HEK293 (cell line): ENCODE results near the gene UGGT1.

Source experiments
- CTCF ChIA-PET: fragments of 350-600 bp; formaldehyde crosslinking; extraction: SDS; loops from one replicate; lab custom pipeline; 2021; ENCODE audit warnings: antibody characterized with exemption; lab: Yijun Ruan, JAX
- POLR2A ChIA-PET: fragments of 300-600 bp; formaldehyde crosslinking; extraction: SDS; loops from one replicate; lab custom pipeline; 2020; ENCODE audit warnings: antibody characterized with exemption, inconsistent platforms; lab: Yijun Ruan, JAX
- H3K27ac ChIP-seq: fragments of 200-500 bp; sonication (Bioruptor generic); 2 replicates; pipeline ENCODE4 v1.5.1; 2014; ENCODE audit warnings: low read depth, low read length, control low read depth, inconsistent platforms; ENCODE audit errors: extremely low read depth
- H3K36me3 ChIP-seq, 2 experiments: fragments of 200-500 bp in 1 of 2; sonication (Bioruptor generic) in 1 of 2; 1 replicate in 1 of 2; 2 replicates in 1 of 2; pipeline ENCODE4 v1.5.1; 2014 to 2017; ENCODE audit warnings: inconsistent platforms in 2 of 2, low read length in 2 of 2; ENCODE audit not compliant: control insufficient read depth in 2 of 2, insufficient read depth in 1 of 2
- H3K4me1 ChIP-seq: fragments of 200-500 bp; sonication (Bioruptor generic); 2 replicates; pipeline ENCODE4 v1.5.1; 2014; ENCODE audit warnings: mild to moderate bottlenecking, low read length, inconsistent platforms; ENCODE audit not compliant: control insufficient read depth, insufficient read depth
- H3K4me3 ChIP-seq: 2 replicates; pipeline ENCODE4 v1.5.1; 2011; ENCODE audit warnings: low read depth, mild to moderate bottlenecking, control low read depth, low read length, moderate library complexity
- H3K9me3 ChIP-seq: fragments of 200-500 bp; sonication (Bioruptor generic); 2 replicates; pipeline ENCODE4 v1.5.1; 2014; ENCODE audit warnings: low read depth, low read length, inconsistent platforms; ENCODE audit not compliant: control insufficient read depth, insufficient read depth
- KLF16 ChIP-seq: fragments of 450-650 bp; formaldehyde crosslinking; IDR thresholded peaks from 2 replicates; pipeline ENCODE4 v1.5.1; 2017; ENCODE audit warnings: missing biosample characterization, missing genetic modification characterization
- KLF7 ChIP-seq: fragments of 450-650 bp; formaldehyde crosslinking; IDR thresholded peaks from 2 replicates; pipeline ENCODE4 v1.5.1; 2016; ENCODE audit warnings: missing biosample characterization, missing genetic modification characterization, borderline replicate concordance
- KLF8 ChIP-seq: fragments of 450-650 bp; formaldehyde crosslinking; IDR thresholded peaks from 2 replicates; pipeline ENCODE4 v1.5.1; 2016; ENCODE audit warnings: missing biosample characterization, missing genetic modification characterization
- SCRT2 ChIP-seq: fragments of 450-650 bp; formaldehyde crosslinking; IDR thresholded peaks from 2 replicates; pipeline ENCODE4 v1.5.1; 2016; ENCODE audit warnings: missing biosample characterization, missing genetic modification characterization
- ZBTB7A ChIP-seq: fragments of 450-650 bp; formaldehyde crosslinking; IDR thresholded peaks from 2 replicates; pipeline ENCODE4 v1.5.1; 2016; ENCODE audit warnings: low read depth, missing biosample characterization, missing genetic modification characterization
- ZEB2 ChIP-seq: fragments of 450-650 bp; formaldehyde crosslinking; IDR thresholded peaks from 2 replicates; pipeline ENCODE4 v1.5.1; 2016; ENCODE audit warnings: missing biosample characterization, missing genetic modification characterization
- ZFP41 ChIP-seq: fragments of 450-650 bp; formaldehyde crosslinking; IDR thresholded peaks from 2 replicates; pipeline ENCODE4 v1.5.1; 2016; ENCODE audit warnings: missing biosample characterization, missing genetic modification characterization, borderline replicate concordance
- ZNF248 ChIP-seq: fragments of 450-650 bp; formaldehyde crosslinking; IDR thresholded peaks from 2 replicates; pipeline ENCODE4 v1.5.1; 2017; ENCODE audit warnings: missing biosample characterization, missing genetic modification characterization
- ZNF274 ChIP-seq, 2 experiments: fragments of 200-500 bp in 1 of 2; fragments of 450-650 bp in 1 of 2; sonication (Bioruptor generic) in 1 of 2; formaldehyde crosslinking in 1 of 2; IDR thresholded peaks; 2 replicates each; pipeline versions ENCODE4 v1.5.1 to v1.6.1; 2014 to 2016; ENCODE audit warnings: borderline replicate concordance in 1 of 2, inconsistent platforms in 1 of 2, low read length in 1 of 2, missing biosample characterization in 1 of 2, missing genetic modification characterization in 1 of 2
- ZNF341 ChIP-seq: fragments of 450-650 bp; formaldehyde crosslinking; IDR thresholded peaks from 2 replicates; pipeline ENCODE4; 2016; ENCODE audit warnings: low read depth, missing biosample characterization, missing genetic modification characterization
- ZNF426 ChIP-seq: fragments of 450-650 bp; formaldehyde crosslinking; IDR thresholded peaks from 2 replicates; pipeline ENCODE4 v1.5.1; 2017; ENCODE audit warnings: missing biosample characterization, missing genetic modification characterization, mild to moderate bottlenecking, inconsistent platforms, moderate library complexity
- ZNF530 ChIP-seq: fragments of 450-650 bp; formaldehyde crosslinking; IDR thresholded peaks from 2 replicates; pipeline ENCODE4 v1.5.1; 2016; ENCODE audit warnings: low read depth, missing biosample characterization, missing genetic modification characterization
- ZNF561 ChIP-seq: fragments of 450-650 bp; IDR thresholded peaks from 2 replicates; pipeline ENCODE4 v1.5.1; 2018; ENCODE audit warnings: missing biosample characterization, missing genetic modification characterization, borderline replicate concordance
- ZNF571 ChIP-seq: fragments of 450-650 bp; formaldehyde crosslinking; IDR thresholded peaks from 2 replicates; pipeline ENCODE4 v1.5.0; 2017; ENCODE audit warnings: missing biosample characterization, missing genetic modification characterization
- ZSCAN16 ChIP-seq: fragments of 450-650 bp; formaldehyde crosslinking; IDR thresholded peaks from 2 replicates; pipeline ENCODE4 v1.5.1; 2016; ENCODE audit warnings: missing biosample characterization, missing genetic modification characterization
- TF ChIP-seq, protein P1 (sequence below): fragments of 450-650 bp; formaldehyde crosslinking; IDR thresholded peaks from 2 replicates; pipeline ENCODE4 v1.5.1; 2016; ENCODE audit warnings: missing biosample characterization, missing genetic modification characterization
- TF ChIP-seq, protein P2 (sequence below): fragments of 450-650 bp; IDR thresholded peaks from 2 replicates; pipeline ENCODE4 v1.5.1; 2018; ENCODE audit warnings: missing biosample characterization, mild to moderate bottlenecking, missing genetic modification characterization
- TF ChIP-seq, protein P3 (sequence below): fragments of 450-650 bp; formaldehyde crosslinking; IDR thresholded peaks from 2 replicates; pipeline ENCODE4 v1.5.1; 2017; ENCODE audit warnings: missing biosample characterization, missing genetic modification characterization
- TF ChIP-seq, protein P4 (sequence below): fragments of 450-650 bp; formaldehyde crosslinking; IDR thresholded peaks from 2 replicates; pipeline ENCODE4 v1.5.1; 2016; ENCODE audit warnings: missing biosample characterization, missing genetic modification characterization
- TF ChIP-seq, protein P5 (sequence below): fragments of 450-650 bp; formaldehyde crosslinking; IDR thresholded peaks from 2 replicates; pipeline ENCODE4 v1.5.1; 2017; ENCODE audit warnings: missing biosample characterization, missing genetic modification characterization
- TF ChIP-seq, protein P6 (sequence below): fragments of 450-650 bp; formaldehyde crosslinking; IDR thresholded peaks from 2 replicates; pipeline ENCODE4 v1.5.1; 2016; ENCODE audit warnings: missing biosample characterization, missing genetic modification characterization

Gene UGGT1

DNA sequence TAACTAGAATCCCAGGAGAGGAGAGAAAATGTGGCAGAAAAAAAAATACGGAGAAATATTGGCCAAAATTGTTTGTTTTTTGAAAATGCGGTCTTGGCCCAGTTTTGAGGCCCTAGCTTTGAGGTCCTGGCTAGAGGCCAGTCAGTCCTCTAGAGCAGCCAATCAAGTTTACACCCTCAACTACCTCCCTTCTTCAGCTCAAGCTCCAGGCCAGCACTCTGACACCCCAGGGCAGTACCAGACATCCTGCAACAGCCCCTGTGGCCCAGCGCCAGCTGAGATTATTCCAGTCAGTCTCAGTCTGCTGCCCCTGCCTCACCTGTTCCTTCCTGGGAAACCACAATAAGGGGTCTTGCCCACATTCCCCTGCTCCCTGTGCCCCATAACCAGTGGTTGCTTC lies 107.7 kb downstream of the UGGT1 start (continued):
- no peak for TF ChIP-seq ZNF530 (tag by site-specific recombination)
- no peak for TF ChIP-seq ZNF561 (tag by site-specific recombination)
- no peak for TF ChIP-seq ZSCAN16 (tag by site-specific recombination)
- TF ChIP-seq, protein P1, sequence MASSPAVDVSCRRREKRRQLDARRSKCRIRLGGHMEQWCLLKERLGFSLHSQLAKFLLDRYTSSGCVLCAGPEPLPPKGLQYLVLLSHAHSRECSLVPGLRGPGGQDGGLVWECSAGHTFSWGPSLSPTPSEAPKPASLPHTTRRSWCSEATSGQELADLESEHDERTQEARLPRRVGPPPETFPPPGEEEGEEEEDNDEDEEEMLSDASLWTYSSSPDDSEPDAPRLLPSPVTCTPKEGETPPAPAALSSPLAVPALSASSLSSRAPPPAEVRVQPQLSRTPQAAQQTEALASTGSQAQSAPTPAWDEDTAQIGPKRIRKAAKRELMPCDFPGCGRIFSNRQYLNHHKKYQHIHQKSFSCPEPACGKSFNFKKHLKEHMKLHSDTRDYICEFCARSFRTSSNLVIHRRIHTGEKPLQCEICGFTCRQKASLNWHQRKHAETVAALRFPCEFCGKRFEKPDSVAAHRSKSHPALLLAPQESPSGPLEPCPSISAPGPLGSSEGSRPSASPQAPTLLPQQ (tag by site-specific recombination): no peak
- no peak for TF ChIP-seq ZNF426 (tag by site-specific recombination)
- no peak for TF ChIP-seq ZEB2 (tag by site-specific recombination)
- TF ChIP-seq ZNF571 (tag by site-specific recombination): no peak
- TF ChIP-seq ZBTB7A (tag by site-specific recombination): no peak
- TF ChIP-seq KLF16: no peak
- no peak for TF ChIP-seq ZNF248 (tag by site-specific recombination)

DNA sequence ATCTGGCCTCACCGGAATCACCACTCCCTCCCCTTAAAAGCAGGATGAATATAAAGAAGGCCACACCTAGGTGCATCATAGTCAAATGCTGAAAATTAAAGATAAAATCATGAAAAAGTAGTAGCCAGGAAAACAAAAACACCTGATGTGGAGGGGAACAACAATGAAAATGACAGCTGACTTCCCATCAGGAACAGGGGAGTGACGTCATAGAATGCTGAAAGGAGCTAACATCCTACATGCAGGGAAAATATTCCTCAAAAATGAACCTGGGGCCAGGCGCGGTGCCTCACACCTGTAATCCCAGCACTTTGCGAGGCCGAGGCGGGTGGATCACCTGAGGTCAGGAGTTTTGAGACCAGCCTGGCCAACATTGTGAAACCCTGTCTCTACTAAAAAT lies 108.1 kb downstream of the UGGT1 start:
- H3K36me3 ChIP-seq: peaks cover 0 to 3% of the 10 kb centered on the region in 2 experiments; a peak in 2 of 3 replicates
- no peak overlapping the region for H3K27ac ChIP-seq
- H3K4me3 ChIP-seq: no peak overlapping the region
- ChIA-PET POLR2A (no interaction called here), CTCF (no interaction called here)
- no peaks in the 10 kb centered on the region for H3K4me1 ChIP-seq
- no peak for TF ChIP-seq SCRT2 (tag by site-specific recombination)
- no peak for TF ChIP-seq ZNF274 (IDR thresholded peaks at IDR 0.05; ENCODE audit: low read length)
- no peak for TF ChIP-seq ZNF274 (tag by site-specific recombination; IDR thresholded peaks at IDR 0.05; ENCODE audit: borderline replicate concordance)
- TF ChIP-seq, protein P2, sequence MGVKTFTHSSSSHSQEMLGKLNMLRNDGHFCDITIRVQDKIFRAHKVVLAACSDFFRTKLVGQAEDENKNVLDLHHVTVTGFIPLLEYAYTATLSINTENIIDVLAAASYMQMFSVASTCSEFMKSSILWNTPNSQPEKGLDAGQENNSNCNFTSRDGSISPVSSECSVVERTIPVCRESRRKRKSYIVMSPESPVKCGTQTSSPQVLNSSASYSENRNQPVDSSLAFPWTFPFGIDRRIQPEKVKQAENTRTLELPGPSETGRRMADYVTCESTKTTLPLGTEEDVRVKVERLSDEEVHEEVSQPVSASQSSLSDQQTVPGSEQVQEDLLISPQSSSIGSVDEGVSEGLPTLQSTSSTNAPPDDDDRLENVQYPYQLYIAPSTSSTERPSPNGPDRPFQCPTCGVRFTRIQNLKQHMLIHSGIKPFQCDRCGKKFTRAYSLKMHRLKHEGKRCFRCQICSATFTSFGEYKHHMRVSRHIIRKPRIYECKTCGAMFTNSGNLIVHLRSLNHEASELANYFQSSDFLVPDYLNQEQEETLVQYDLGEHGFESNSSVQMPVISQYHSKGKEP: no peak
- TF ChIP-seq, protein P3, sequence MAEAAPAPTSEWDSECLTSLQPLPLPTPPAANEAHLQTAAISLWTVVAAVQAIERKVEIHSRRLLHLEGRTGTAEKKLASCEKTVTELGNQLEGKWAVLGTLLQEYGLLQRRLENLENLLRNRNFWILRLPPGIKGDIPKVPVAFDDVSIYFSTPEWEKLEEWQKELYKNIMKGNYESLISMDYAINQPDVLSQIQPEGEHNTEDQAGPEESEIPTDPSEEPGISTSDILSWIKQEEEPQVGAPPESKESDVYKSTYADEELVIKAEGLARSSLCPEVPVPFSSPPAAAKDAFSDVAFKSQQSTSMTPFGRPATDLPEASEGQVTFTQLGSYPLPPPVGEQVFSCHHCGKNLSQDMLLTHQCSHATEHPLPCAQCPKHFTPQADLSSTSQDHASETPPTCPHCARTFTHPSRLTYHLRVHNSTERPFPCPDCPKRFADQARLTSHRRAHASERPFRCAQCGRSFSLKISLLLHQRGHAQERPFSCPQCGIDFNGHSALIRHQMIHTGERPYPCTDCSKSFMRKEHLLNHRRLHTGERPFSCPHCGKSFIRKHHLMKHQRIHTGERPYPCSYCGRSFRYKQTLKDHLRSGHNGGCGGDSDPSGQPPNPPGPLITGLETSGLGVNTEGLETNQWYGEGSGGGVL (tag by site-specific recombination): no peak
- no peak for TF ChIP-seq ZFP41 (tag by site-specific recombination)
- TF ChIP-seq KLF7 (tag by site-specific recombination): no peak
- TF ChIP-seq, protein P4, sequence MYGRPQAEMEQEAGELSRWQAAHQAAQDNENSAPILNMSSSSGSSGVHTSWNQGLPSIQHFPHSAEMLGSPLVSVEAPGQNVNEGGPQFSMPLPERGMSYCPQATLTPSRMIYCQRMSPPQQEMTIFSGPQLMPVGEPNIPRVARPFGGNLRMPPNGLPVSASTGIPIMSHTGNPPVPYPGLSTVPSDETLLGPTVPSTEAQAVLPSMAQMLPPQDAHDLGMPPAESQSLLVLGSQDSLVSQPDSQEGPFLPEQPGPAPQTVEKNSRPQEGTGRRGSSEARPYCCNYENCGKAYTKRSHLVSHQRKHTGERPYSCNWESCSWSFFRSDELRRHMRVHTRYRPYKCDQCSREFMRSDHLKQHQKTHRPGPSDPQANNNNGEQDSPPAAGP: no peak
- TF ChIP-seq KLF8: no peak
- TF ChIP-seq, protein P5, sequence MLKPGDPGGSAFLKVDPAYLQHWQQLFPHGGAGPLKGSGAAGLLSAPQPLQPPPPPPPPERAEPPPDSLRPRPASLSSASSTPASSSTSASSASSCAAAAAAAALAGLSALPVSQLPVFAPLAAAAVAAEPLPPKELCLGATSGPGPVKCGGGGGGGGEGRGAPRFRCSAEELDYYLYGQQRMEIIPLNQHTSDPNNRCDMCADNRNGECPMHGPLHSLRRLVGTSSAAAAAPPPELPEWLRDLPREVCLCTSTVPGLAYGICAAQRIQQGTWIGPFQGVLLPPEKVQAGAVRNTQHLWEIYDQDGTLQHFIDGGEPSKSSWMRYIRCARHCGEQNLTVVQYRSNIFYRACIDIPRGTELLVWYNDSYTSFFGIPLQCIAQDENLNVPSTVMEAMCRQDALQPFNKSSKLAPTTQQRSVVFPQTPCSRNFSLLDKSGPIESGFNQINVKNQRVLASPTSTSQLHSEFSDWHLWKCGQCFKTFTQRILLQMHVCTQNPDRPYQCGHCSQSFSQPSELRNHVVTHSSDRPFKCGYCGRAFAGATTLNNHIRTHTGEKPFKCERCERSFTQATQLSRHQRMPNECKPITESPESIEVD (tag by site-specific recombination): no peak
- TF ChIP-seq, protein P6, sequence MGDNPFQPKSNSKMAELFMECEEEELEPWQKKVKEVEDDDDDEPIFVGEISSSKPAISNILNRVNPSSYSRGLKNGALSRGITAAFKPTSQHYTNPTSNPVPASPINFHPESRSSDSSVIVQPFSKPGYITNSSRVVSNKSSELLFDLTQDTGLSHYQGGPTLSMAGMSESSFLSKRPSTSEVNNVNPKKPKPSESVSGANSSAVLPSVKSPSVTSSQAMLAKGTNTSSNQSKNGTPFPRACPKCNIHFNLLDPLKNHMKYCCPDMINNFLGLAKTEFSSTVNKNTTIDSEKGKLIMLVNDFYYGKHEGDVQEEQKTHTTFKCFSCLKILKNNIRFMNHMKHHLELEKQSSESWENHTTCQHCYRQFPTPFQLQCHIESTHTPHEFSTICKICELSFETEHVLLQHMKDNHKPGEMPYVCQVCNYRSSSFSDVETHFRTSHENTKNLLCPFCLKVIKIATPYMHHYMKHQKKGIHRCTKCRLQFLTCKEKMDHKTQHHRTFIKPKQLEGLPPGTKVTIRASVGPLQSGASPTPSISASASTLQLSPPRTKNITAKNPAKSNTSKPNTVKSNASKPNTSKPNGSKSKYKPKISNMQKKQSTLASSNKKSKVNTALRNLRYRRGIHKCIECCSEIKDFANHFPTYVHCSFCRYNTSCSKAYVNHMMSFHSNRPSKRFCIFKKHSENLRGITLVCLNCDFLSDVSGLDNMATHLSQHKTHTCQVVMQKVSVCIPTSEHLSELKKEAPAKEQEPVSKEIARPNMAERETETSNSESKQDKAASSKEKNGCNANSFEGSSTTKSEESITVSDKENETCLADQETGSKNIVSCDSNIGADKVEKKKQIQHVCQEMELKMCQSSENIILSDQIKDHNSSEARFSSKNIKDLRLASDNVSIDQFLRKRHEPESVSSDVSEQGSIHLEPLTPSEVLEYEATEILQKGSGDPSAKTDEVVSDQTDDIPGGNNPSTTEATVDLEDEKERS (tag by site-specific recombination): no peak
- no peak for TF ChIP-seq ZNF341
- H3K9me3 ChIP-seq: no peaks in the 10 kb centered on the region
